Inflammatory macrophage treated with lipopolysaccharide for 1 hour (primary cell): ENCODE measurements around the gene CASP3.

Source experiments
- DNase-seq, 2 donors: peaks; one replicate each; pipeline ENCODE4 v3.0.0-alpha.2; 2020 to 2022

Gene CASP3

GRCh38 chr4:184649026-184649970 is at the start of gene CASP3, which contains the start of gene PRIMPOL:
Gene CASP3 (minus strand): TSS chr4:184649447. CDS start chr4:184638453, 10,994 bp downstream.
Gene PRIMPOL (plus strand): TSS chr4:184649738. CDS start chr4:184657141, 7,403 bp downstream.
- DNase-seq = peak; percentile 84 to 91

GRCh38 chr4:184697956-184698355 is 48.7 kb upstream of the CASP3 start:
- no peak for DNase-seq

- DNase-seq = no peak
These were observed 46.1 kb upstream of the CASP3 start for GRCh38 chr4:184695178-184695896.

- no peak for DNase-seq
These were observed 45.2 kb upstream of the CASP3 start for GRCh38 chr4:184694412-184694956.

GRCh38 chr4:184693056-184693455 is 43.8 kb upstream of the CASP3 start:
- DNase-seq = no peak

GRCh38 chr4:184689681-184690080 is 40.4 kb upstream of the CASP3 start:
- DNase-seq = no peak

GRCh38 chr4:184688447-184688846 is 39.2 kb upstream of the CASP3 start:
- no peak for DNase-seq

- no peak for DNase-seq
These were observed 38.8 kb upstream of the CASP3 start for GRCh38 chr4:184688005-184688404.

- DNase-seq = peak; percentile 63 to 76
These were observed 35.4 kb upstream of the CASP3 start for GRCh38 chr4:184684491-184685189.

GRCh38 chr4:184681916-184682315 is 32.7 kb upstream of the CASP3 start:
- DNase-seq = no peak

- DNase-seq = no peak
These were observed 31.5 kb upstream of the CASP3 start for GRCh38 chr4:184680698-184681097.

GRCh38 chr4:184675821-184676492 is 26.7 kb upstream of the CASP3 start:
- DNase-seq = no peak

GRCh38 chr4:184675018-184675417 is 25.8 kb upstream of the CASP3 start:
- no peak for DNase-seq

- no peak for DNase-seq
These were observed 24.8 kb upstream of the CASP3 start for GRCh38 chr4:184674011-184674410.

- no peak for DNase-seq
These were observed 23.5 kb upstream of the CASP3 start for GRCh38 chr4:184672741-184673140.

GRCh38 chr4:184671101-184671500 is 21.9 kb upstream of the CASP3 start:
- DNase-seq = no peak

- DNase-seq = no peak
These were observed 20.0 kb upstream of the CASP3 start for GRCh38 chr4:184669251-184669650.

GRCh38 chr4:184668511-184669114 is 19.4 kb upstream of the CASP3 start:
- DNase-seq = peak in 1 of 2 donors; percentile 39

- no peak for DNase-seq
These were observed 18.8 kb upstream of the CASP3 start for GRCh38 chr4:184668096-184668495.

GRCh38 chr4:184666670-184667069 is 17.4 kb upstream of the CASP3 start:
- DNase-seq = no peak

- DNase-seq = peak in 1 of 2 donors; percentile 36
These were observed 15.4 kb upstream of the CASP3 start for GRCh38 chr4:184664445-184665210.
